ENCODE data around the gene PJVK.
"Not testable (repeated sequence)": the region's sequence is repeated elsewhere in the genome, so short reads cannot be mapped to it uniquely, and the experiment has no call there.

The PJVK gene

GRCh38 chr2:178455947-178456346 lies 4.8 kb downstream of the PJVK start:
- no peaks in the 10 kb centered on the region for H3K27me3 Mint-ChIP-seq
- H3K36me3 Mint-ChIP-seq (ENCODE audit: low read depth) = no peaks in the 10 kb centered on the region
- peaks cover 8% of the 10 kb centered on the region for H3K4me1 Mint-ChIP-seq (ENCODE audit: low read depth)
- H3K27ac Mint-ChIP-seq = no peak overlapping the region
- no peaks in the 10 kb centered on the region for H3K9me3 Mint-ChIP-seq
- H3K4me3 Mint-ChIP-seq = no peak overlapping the region

GRCh38 chr2:178457390-178457886 lies 6.3 kb downstream of the PJVK start:
- no peak overlapping the region for H3K27ac Mint-ChIP-seq
- no peaks in the 10 kb centered on the region for H3K9me3 Mint-ChIP-seq
- peaks cover 1% of the 10 kb centered on the region for H3K4me1 Mint-ChIP-seq (ENCODE audit: low read depth)
- H3K36me3 Mint-ChIP-seq (ENCODE audit: low read depth) = no peaks in the 10 kb centered on the region
- H3K27me3 Mint-ChIP-seq = no peaks in the 10 kb centered on the region
- H3K4me3 Mint-ChIP-seq = no peak overlapping the region

- Mint-ChIP-seq H3K4me1 (ENCODE audit: low read depth) (no peaks in the 10 kb centered on the region), H3K27me3 (no peaks in the 10 kb centered on the region), H3K27ac (no peak overlapping the region), H3K4me3 (no peak overlapping the region), H3K9me3 (no peaks in the 10 kb centered on the region), H3K36me3 (ENCODE audit: low read depth) (peaks cover 11% of the 10 kb centered on the region)
Observed at GRCh38 chr2:178469219-178469849, 18.2 kb downstream of the PJVK start.

GRCh38 chr2:178471313-178471712 lies 20.1 kb downstream of the PJVK start:
- not testable (repeated sequence) for H3K27me3 Mint-ChIP-seq; H3K9me3 Mint-ChIP-seq; H3K4me1 Mint-ChIP-seq (ENCODE audit: low read depth); H3K4me3 Mint-ChIP-seq; H3K27ac Mint-ChIP-seq; H3K36me3 Mint-ChIP-seq (ENCODE audit: low read depth)

GRCh38 chr2:178473373-178473772 lies 22.2 kb downstream of the PJVK start:
- peaks cover 11% of the 10 kb centered on the region for H3K4me1 Mint-ChIP-seq (ENCODE audit: low read depth)
- H3K27ac Mint-ChIP-seq = no peak overlapping the region
- no peak overlapping the region for H3K4me3 Mint-ChIP-seq
- no peaks in the 10 kb centered on the region for H3K27me3 Mint-ChIP-seq
- H3K36me3 Mint-ChIP-seq (ENCODE audit: low read depth) = no peaks in the 10 kb centered on the region
- no peaks in the 10 kb centered on the region for H3K9me3 Mint-ChIP-seq

GRCh38 chr2:178473931-178474330 lies 22.8 kb downstream of the PJVK start:
- no peaks in the 10 kb centered on the region for H3K36me3 Mint-ChIP-seq (ENCODE audit: low read depth)
- no peaks in the 10 kb centered on the region for H3K27me3 Mint-ChIP-seq
- H3K9me3 Mint-ChIP-seq = no peaks in the 10 kb centered on the region
- H3K4me1 Mint-ChIP-seq (ENCODE audit: low read depth) = peaks cover 11% of the 10 kb centered on the region
- no peak overlapping the region for H3K27ac Mint-ChIP-seq
- H3K4me3 Mint-ChIP-seq = no peak overlapping the region

DNA sequence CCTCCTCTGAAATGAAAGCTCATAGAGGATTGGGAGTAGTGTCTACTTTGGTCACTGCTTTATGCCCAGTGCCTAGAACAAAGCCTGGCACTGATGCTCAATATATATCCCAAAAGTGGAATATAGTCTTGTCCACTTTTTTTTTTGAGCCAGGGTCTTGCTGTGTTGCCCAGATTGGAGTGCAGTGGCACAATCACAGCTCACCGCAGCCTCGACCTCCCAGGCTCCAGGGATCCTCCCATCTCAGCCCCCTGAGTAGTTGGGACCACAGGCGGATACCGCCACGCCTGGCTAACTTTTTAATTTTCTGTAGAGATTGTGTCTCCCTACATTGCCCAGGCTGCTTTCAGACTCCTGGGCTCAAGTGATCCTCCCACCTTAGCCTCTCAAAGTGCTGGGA lies 23.4 kb downstream of the PJVK start:
- peaks cover 17% of the 10 kb centered on the region for H3K4me1 Mint-ChIP-seq (ENCODE audit: low read depth)
- no peaks in the 10 kb centered on the region for H3K9me3 Mint-ChIP-seq
- H3K27ac Mint-ChIP-seq = no peak overlapping the region
- H3K4me3 Mint-ChIP-seq = no peak overlapping the region
- H3K36me3 Mint-ChIP-seq (ENCODE audit: low read depth) = no peaks in the 10 kb centered on the region
- H3K27me3 Mint-ChIP-seq = no peaks in the 10 kb centered on the region

GRCh38 chr2:178476477-178476876 lies 25.3 kb downstream of the PJVK start:
- H3K4me1 Mint-ChIP-seq (ENCODE audit: low read depth) = peaks cover 26% of the 10 kb centered on the region
- no peaks in the 10 kb centered on the region for H3K36me3 Mint-ChIP-seq (ENCODE audit: low read depth)
- no peaks in the 10 kb centered on the region for H3K27me3 Mint-ChIP-seq
- no peak overlapping the region for H3K4me3 Mint-ChIP-seq
- H3K9me3 Mint-ChIP-seq = no peaks in the 10 kb centered on the region
- no peak overlapping the region for H3K27ac Mint-ChIP-seq

- Mint-ChIP-seq H3K27ac (no peak overlapping the region), H3K9me3 (no peaks in the 10 kb centered on the region), H3K36me3 (ENCODE audit: low read depth) (peaks cover 2% of the 10 kb centered on the region)
Observed at GRCh38 chr2:178477443-178478129, 26.4 kb downstream of the PJVK start.

DNA sequence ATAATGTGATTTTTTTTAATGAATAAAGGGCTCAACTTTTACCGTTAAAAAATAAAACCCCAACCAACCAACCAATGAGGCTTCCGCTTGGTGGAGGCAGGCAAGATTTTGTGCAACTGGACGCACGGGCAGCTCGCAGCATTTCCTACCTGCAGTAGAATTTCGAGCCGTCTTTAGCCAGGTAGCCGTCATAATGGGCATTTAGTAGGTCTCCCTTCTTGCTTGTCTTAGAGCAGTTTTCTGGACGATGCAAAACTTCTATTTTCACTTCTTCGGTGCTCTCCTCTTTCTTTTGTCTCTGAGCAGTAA lies 26.9 kb downstream of the PJVK start:
- H3K4me1 Mint-ChIP-seq (ENCODE audit: low read depth) = peaks cover 41% of the 10 kb centered on the region
- H3K36me3 Mint-ChIP-seq (ENCODE audit: low read depth) = peaks cover 5% of the 10 kb centered on the region
- peak overlapping the region; percentile 97 for H3K27ac Mint-ChIP-seq
- H3K9me3 Mint-ChIP-seq = no peaks in the 10 kb centered on the region
- peak overlapping the region; percentile 99 for H3K4me3 Mint-ChIP-seq
- H3K27me3 Mint-ChIP-seq = no peaks in the 10 kb centered on the region

More at GRCh38 chr2:178477443-178478129, 26.4 kb downstream of the PJVK start:
- Mint-ChIP-seq H3K4me3 (peak overlapping the region; percentile 99), H3K4me1 (ENCODE audit: low read depth) (peaks cover 37% of the 10 kb centered on the region), H3K27me3 (no peaks in the 10 kb centered on the region)

- Mint-ChIP-seq H3K9me3 (no peaks in the 10 kb centered on the region), H3K36me3 (ENCODE audit: low read depth) (peaks cover 5% of the 10 kb centered on the region), H3K27ac (peak within 1 kb of the TSS; percentile 97), H3K4me3 (peak within 1 kb of the TSS; percentile 99), H3K27me3 (no peaks in the 10 kb centered on the region), H3K4me1 (ENCODE audit: low read depth) (peaks cover 41% of the 10 kb centered on the region)
Observed at GRCh38 chr2:178478439-178479274, 27.5 kb downstream of the PJVK start, which contains the start of gene FKBP7. FKBP7 (minus strand) TSS chr2:178478600; CDS start chr2:178478499, 101 bp downstream.

DNA sequence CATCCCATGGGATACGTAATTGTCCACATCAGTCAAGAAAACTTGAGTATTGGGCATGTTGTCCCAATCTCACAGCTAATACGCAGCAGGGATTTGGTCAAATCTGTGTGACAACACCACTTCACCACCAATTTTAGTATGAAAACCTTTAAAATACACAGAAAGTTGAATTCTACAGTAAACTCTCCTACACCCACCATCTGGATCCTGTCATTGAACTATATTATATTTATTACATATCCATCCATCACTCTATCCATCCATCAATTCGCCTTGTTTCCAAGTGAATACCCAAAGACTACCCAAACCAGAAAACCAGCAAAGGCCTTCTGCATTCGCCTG lies 28.1 kb downstream of the PJVK start:
- peaks cover 45% of the 10 kb centered on the region for H3K4me1 Mint-ChIP-seq (ENCODE audit: low read depth)
- H3K27me3 Mint-ChIP-seq = no peaks in the 10 kb centered on the region
- peak overlapping the region; percentile 97 for H3K27ac Mint-ChIP-seq
- no peaks in the 10 kb centered on the region for H3K9me3 Mint-ChIP-seq
- peaks cover 5% of the 10 kb centered on the region for H3K36me3 Mint-ChIP-seq (ENCODE audit: low read depth)
- H3K4me3 Mint-ChIP-seq = peak overlapping the region; percentile 99

- H3K27me3 Mint-ChIP-seq = no peaks in the 10 kb centered on the region
- peaks cover 51% of the 10 kb centered on the region for H3K4me1 Mint-ChIP-seq (ENCODE audit: low read depth)
- peaks cover 5% of the 10 kb centered on the region for H3K36me3 Mint-ChIP-seq (ENCODE audit: low read depth)
- no peaks in the 10 kb centered on the region for H3K9me3 Mint-ChIP-seq
- H3K27ac Mint-ChIP-seq = peak overlapping the region; percentile 97
- H3K4me3 Mint-ChIP-seq = peak overlapping the region; percentile 99
Observed at GRCh38 chr2:178479758-178480226, 28.6 kb downstream of the PJVK start.

- Mint-ChIP-seq H3K4me3 (peak within 1 kb of the TSS; percentile 99), H3K27ac (peak within 1 kb of the TSS; percentile 97), H3K4me1 (ENCODE audit: low read depth) (peaks cover 51% of the 10 kb centered on the region), H3K36me3 (ENCODE audit: low read depth) (peaks cover 7% of the 10 kb centered on the region), H3K9me3 (no peaks in the 10 kb centered on the region), H3K27me3 (no peaks in the 10 kb centered on the region)
Observed at GRCh38 chr2:178480227-178481181, 29.3 kb downstream of the PJVK start, which contains the start of gene PLEKHA3. PLEKHA3 (plus strand) TSS chr2:178480457; CDS start chr2:178480870, 413 bp downstream.
